Coronary artery (tissue), 2 donors: ENCODE measurements around the gene SUSD6.
A peak's percentile ranks its signal among the peaks of the same experiment; 100 is the strongest.
"Not testable (repeated sequence)": the region's sequence is repeated elsewhere in the genome, so short reads cannot be mapped to it uniquely, and the experiment has no call there.

Source experiments
- DNase-seq: peaks from one replicate; pipeline ENCODE4 v3.0.0-alpha.2; 2017; ENCODE audit warnings: low spot score
- H3K27ac ChIP-seq, 2 donors: fragments of 200-600 bp; sonication (generic); one replicate each; pipeline ENCODE4 v1.5.1; 2016 to 2019
- H3K4me3 ChIP-seq: fragments of 200-600 bp; sonication (generic); 2 replicates; pipeline ENCODE4 v1.5.1; 2016; ENCODE audit warnings: mild to moderate bottlenecking, moderate library complexity
- TF ChIP-seq, protein P1 (sequence below): fragments of 200-600 bp; sonication (generic); IDR thresholded peaks from one replicate; pipeline ENCODE4 v1.5.1; 2019; ENCODE audit warnings: antibody characterized with exemption

The SUSD6 gene

DNA sequence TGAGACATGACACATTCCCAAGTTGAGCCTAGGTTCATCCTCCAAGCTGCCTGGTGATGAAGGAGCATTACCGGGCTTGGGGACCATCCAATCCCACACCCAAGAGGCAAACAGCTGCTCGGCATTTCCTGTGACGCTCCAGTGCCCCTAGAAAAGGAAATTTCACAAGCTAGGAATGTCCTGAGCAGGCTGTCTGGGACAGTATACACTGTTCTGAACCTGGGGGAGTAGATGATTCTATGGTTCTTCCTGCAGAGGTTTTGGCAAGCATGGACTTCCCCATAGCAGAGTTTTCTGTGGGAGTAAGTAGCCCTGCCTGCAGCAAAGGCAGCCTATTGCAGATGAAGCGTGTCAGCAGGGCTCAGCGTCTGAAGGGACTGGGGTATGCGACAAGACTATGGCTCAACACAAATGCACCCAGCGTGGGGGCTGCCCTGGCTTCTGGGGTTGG lies 108.1 kb downstream of the SUSD6 start:
- DNase-seq, result peak; percentile 86
- TF ChIP-seq, protein P1, sequence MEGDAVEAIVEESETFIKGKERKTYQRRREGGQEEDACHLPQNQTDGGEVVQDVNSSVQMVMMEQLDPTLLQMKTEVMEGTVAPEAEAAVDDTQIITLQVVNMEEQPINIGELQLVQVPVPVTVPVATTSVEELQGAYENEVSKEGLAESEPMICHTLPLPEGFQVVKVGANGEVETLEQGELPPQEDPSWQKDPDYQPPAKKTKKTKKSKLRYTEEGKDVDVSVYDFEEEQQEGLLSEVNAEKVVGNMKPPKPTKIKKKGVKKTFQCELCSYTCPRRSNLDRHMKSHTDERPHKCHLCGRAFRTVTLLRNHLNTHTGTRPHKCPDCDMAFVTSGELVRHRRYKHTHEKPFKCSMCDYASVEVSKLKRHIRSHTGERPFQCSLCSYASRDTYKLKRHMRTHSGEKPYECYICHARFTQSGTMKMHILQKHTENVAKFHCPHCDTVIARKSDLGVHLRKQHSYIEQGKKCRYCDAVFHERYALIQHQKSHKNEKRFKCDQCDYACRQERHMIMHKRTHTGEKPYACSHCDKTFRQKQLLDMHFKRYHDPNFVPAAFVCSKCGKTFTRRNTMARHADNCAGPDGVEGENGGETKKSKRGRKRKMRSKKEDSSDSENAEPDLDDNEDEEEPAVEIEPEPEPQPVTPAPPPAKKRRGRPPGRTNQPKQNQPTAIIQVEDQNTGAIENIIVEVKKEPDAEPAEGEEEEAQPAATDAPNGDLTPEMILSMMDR, result no peak
- no peak overlapping the region for H3K4me3 ChIP-seq
- H3K27ac ChIP-seq, result peak overlapping the region in 1 of 2 donors; percentile 67

- TF ChIP-seq, protein P1, result no peak
- no peak for DNase-seq
- Histone ChIP-seq H3K4me3 (no peak overlapping the region), H3K27ac (no peak overlapping the region)
These were observed 109.5 kb downstream of the SUSD6 start for GRCh38 chr14:69720912-69721311.

GRCh38 chr14:69726761-69727511 lies 115.5 kb downstream of the SUSD6 start:
- H3K4me3 ChIP-seq, result peak overlapping the region; percentile 67
- TF ChIP-seq, protein P1, result peak; percentile 97
- DNase-seq, result peak; percentile 87
- H3K27ac ChIP-seq, result peak overlapping the region in 1 of 2 donors; percentile 54

GRCh38 chr14:69727860-69728259 lies 116.5 kb downstream of the SUSD6 start:
- Histone ChIP-seq H3K4me3 (no peak overlapping the region), H3K27ac (no peak overlapping the region)
- no peak for DNase-seq
- TF ChIP-seq, protein P1, result no peak

DNA sequence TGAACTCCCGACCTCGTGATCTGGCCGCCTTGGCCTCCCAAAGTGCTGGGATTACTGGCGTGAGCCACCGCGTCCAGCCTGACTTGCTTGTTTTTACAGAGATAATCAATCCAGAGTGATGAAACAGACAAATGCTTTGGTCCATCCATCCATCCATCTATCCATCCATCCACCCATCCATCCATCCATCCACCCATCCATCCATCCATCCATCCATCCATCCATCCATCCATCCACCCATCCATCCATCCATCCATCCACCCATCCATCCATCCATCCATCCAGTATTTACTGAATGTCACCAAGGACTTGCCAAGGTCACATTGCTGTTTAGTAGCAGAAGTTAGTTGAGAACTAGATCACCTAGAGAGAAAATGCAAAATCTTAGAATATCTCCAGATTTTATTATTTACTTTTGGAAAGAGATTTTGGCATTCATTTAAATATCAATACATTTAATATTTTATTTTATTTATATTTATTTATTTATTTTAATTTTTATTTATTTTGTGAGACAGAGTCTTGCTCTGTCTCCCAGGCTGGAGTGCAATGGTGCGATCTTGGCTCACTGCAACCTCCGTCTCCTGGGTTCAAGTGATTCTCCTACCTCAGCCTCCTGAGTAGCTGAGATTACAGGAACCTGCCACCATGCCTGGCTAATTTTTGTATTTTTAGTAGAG lies 120.7 kb downstream of the SUSD6 start:
- not testable (repeated sequence) for H3K4me3 ChIP-seq, DNase-seq, H3K27ac ChIP-seq

DNA sequence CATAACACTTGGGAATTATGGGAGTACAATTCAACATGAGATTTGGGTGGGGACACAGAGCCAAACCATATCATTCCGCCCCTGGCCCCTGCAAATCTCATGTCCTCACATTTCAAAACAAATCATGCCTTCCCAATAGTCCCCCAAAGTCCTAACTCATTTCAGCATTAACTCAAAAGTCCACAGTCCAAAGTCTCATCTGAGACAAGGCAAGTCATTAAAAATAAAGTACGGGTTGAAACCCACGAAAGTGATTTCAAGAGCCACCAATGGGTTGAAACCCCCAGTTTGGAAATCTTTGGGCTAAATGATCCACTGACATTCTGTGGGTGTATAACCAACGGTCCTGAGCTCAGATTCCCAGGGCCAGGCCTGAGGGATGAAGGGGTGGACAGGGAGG lies 125.0 kb downstream of the SUSD6 start:
- not testable (repeated sequence) for H3K4me3 ChIP-seq, H3K27ac ChIP-seq, DNase-seq

- Histone ChIP-seq H3K4me3 (no peak overlapping the region), H3K27ac (no peak overlapping the region)
- TF ChIP-seq, protein P1, result no peak
- no peak for DNase-seq
These were observed 129.7 kb downstream of the SUSD6 start for GRCh38 chr14:69741055-69741454.

GRCh38 chr14:69749956-69750355 lies 138.6 kb downstream of the SUSD6 start:
- no peak overlapping the region for H3K27ac ChIP-seq
- no peak overlapping the region for H3K4me3 ChIP-seq
- TF ChIP-seq, protein P1, result no peak
- no peak for DNase-seq
